Panc1 (cell line): ENCODE measurements around the gene TRIM56.

ENCODE experiments used
- CTCF ChIP-seq: fragments of 450-650 bp; IDR thresholded peaks from 2 replicates; pipeline ENCODE4 v1.5.1; 2017; ENCODE audit warnings: mild to moderate bottlenecking
- POLR2AphosphoS5 ChIP-seq: IDR thresholded peaks from 2 replicates; pipeline ENCODE4 v1.6.1; 2012; ENCODE audit warnings: mild to moderate bottlenecking, low read depth, low read length, moderate library complexity

DNA sequence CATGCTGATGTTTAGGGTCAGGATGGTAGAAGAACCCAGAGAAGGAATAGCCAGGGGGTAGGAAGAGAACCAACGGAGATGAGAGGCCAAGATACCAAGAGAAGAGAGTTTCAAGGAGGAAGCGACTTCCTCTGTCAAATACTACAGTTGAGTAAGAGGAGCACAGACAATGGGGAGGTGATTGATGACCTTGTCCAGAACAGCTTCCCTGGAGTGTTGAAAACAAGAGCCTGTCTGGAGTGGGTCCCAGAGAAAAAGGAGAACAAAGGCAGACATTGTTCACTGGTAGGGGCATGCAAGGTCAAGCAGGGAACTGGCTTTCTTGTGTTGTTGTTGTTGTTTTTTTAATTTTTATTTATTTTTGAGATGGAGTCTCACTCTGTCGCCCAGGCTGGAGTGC lies 9.6 kb upstream of the TRIM56 start:
- TF ChIP-seq POLR2AphosphoS5 (no peak), CTCF (no peak)
